H9 (cell line): ENCODE results near the gene AGMO. TPM values are rescaled to one million over a fixed set of nuclear protein-coding genes. Genes with fewer than 3 reads are reported as not detected.

Source experiments
- DNase-seq: peaks from one replicate; pipeline ENCODE4 v3.0.0-alpha.2; 2017
- H2AFZ ChIP-seq: one replicate; pipeline ENCODE4 v1.6.1; 2013; ENCODE audit warnings: mild to moderate bottlenecking, low read length, control low read depth, moderate library complexity
- H2AK5ac ChIP-seq: 2 replicates; pipeline ENCODE4 v1.6.1; 2013; ENCODE audit warnings: low read length, control low read depth, mixed read lengths; ENCODE audit not compliant: insufficient read length
- H2BK120ac ChIP-seq: one replicate; pipeline ENCODE4 v1.6.1; 2013; ENCODE audit warnings: low read depth, mild to moderate bottlenecking, low read length, control low read depth, inconsistent platforms; ENCODE audit not compliant: poor library complexity, severe bottlenecking
- H2BK12ac ChIP-seq: 2 replicates; pipeline ENCODE4 v1.6.1; 2013; ENCODE audit warnings: low read length, control low read depth, mixed read lengths, low read depth; ENCODE audit not compliant: insufficient read length
- H2BK15ac ChIP-seq: 2 replicates; pipeline ENCODE4 v1.6.1; 2013; ENCODE audit warnings: low read depth, low read length, control low read depth
- H2BK20ac ChIP-seq: one replicate; pipeline ENCODE4 v1.6.1; 2013; ENCODE audit warnings: low read depth, mild to moderate bottlenecking, low read length, control low read depth, inconsistent platforms; ENCODE audit not compliant: poor library complexity, severe bottlenecking
- H2BK5ac ChIP-seq: 2 replicates; pipeline ENCODE4 v1.6.1; 2013; ENCODE audit warnings: low read length, control low read depth, mixed read lengths; ENCODE audit not compliant: insufficient read length
- H3K14ac ChIP-seq: 2 replicates; pipeline ENCODE4 v1.6.1; 2013; ENCODE audit warnings: low read length, control low read depth; ENCODE audit not compliant: insufficient read depth
- H3K18ac ChIP-seq: 2 replicates; pipeline ENCODE4 v1.6.1; 2013; ENCODE audit warnings: low read depth, mild to moderate bottlenecking, mixed read lengths, low read length, control low read depth; ENCODE audit not compliant: insufficient read length
- H3K23ac ChIP-seq: 2 replicates; pipeline ENCODE4 v1.6.1; 2013; ENCODE audit warnings: low read length, control low read depth, mixed read lengths, low read depth; ENCODE audit not compliant: insufficient read length
- H3K23me2 ChIP-seq: 2 replicates; pipeline ENCODE4 v1.6.1; 2013; ENCODE audit warnings: low read depth, mild to moderate bottlenecking, mixed read lengths, low read length, control low read depth; ENCODE audit not compliant: insufficient read length, poor library complexity, severe bottlenecking
- H3K27ac ChIP-seq: 2 replicates; pipeline ENCODE4 v1.5.1; 2013; ENCODE audit warnings: low read length, control low read depth, mixed read lengths, low read depth; ENCODE audit not compliant: insufficient read length
- H3K27me3 ChIP-seq: 2 replicates; pipeline ENCODE4 v1.6.1; 2013; ENCODE audit warnings: low read length, control low read depth, inconsistent platforms; ENCODE audit not compliant: insufficient read depth
- H3K4ac ChIP-seq: 2 replicates; pipeline ENCODE4 v1.6.1; 2013; ENCODE audit warnings: low read depth, mild to moderate bottlenecking, control low read depth, inconsistent platforms, low read length, moderate library complexity
- H3K4me1 ChIP-seq: 2 replicates; pipeline ENCODE4 v1.6.1; 2013; ENCODE audit warnings: low read length, control low read depth, inconsistent platforms; ENCODE audit not compliant: insufficient read depth
- H3K4me2 ChIP-seq: 2 replicates; pipeline ENCODE4 v1.6.1; 2013; ENCODE audit warnings: low read length, control low read depth, mixed read lengths; ENCODE audit not compliant: insufficient read length, insufficient read depth
- H3K56ac ChIP-seq: 2 replicates; pipeline ENCODE4 v1.6.1; 2013; ENCODE audit warnings: low read depth, mild to moderate bottlenecking, mixed read lengths, low read length, control low read depth; ENCODE audit not compliant: insufficient read length
- H3K79me1 ChIP-seq: 2 replicates; pipeline ENCODE4 v1.6.1; 2013; ENCODE audit warnings: low read depth, mild to moderate bottlenecking, moderate library complexity, low read length, control low read depth, inconsistent platforms; ENCODE audit not compliant: insufficient read depth, poor library complexity, severe bottlenecking
- H3K79me2 ChIP-seq: 2 replicates; pipeline ENCODE4 v1.6.1; 2013; ENCODE audit warnings: low read length, control low read depth, inconsistent platforms; ENCODE audit not compliant: insufficient read depth
- H3K9ac ChIP-seq: 2 replicates; pipeline ENCODE4 v1.6.1; 2013; ENCODE audit warnings: low read length, control low read depth, mixed read lengths; ENCODE audit not compliant: insufficient read length; ENCODE audit errors: extremely low read depth
- H3K9me3 ChIP-seq: one replicate; pipeline ENCODE4 v1.6.1; 2013; ENCODE audit warnings: low read depth, low read length, inconsistent platforms; ENCODE audit not compliant: control insufficient read depth
- H3T11ph ChIP-seq: one replicate; pipeline ENCODE4 v1.6.1; 2013; ENCODE audit warnings: mild to moderate bottlenecking, low read length, control low read depth, inconsistent platforms
- H4K20me1 ChIP-seq: one replicate; pipeline ENCODE4 v1.6.1; 2013; ENCODE audit not compliant: control insufficient read depth, insufficient read length, insufficient read depth
- H4K5ac ChIP-seq: 2 replicates; pipeline ENCODE4 v1.6.1; 2013; ENCODE audit warnings: low read depth, mild to moderate bottlenecking, mixed read lengths, low read length, control low read depth; ENCODE audit not compliant: insufficient read length
- H4K8ac ChIP-seq: replicated peaks from 2 replicates; pipeline ENCODE4 v1.6.1; 2013; ENCODE audit warnings: low read length, control low read depth, mixed read lengths, low read depth; ENCODE audit not compliant: insufficient read length
- H4K91ac ChIP-seq: 2 replicates; pipeline ENCODE4 v1.6.1; 2013; ENCODE audit warnings: low read depth, mild to moderate bottlenecking, moderate library complexity, mixed read lengths, low read length, control low read depth; ENCODE audit not compliant: insufficient read length
- H3K27ac Mint-ChIP-seq, 3 experiments: 2 replicates in 2 of 3; 3 replicates in 1 of 3; pipeline ENCODE4 v1.8.0; 2020 to 2021; ENCODE audit warnings: mixed read lengths in 3 of 3, mild to moderate bottlenecking in 1 of 3, moderate library complexity in 1 of 3
- H3K27me3 Mint-ChIP-seq: 2 replicates; pipeline ENCODE4 v1.8.0; 2021; ENCODE audit warnings: low read depth, mild to moderate bottlenecking, moderate library complexity, mixed read lengths
- H3K36me3 Mint-ChIP-seq, 3 experiments: 2 replicates in 2 of 3; 3 replicates in 1 of 3; pipeline ENCODE4 v1.8.0; 2020 to 2021; ENCODE audit warnings: low read depth in 3 of 3, mixed read lengths in 3 of 3; ENCODE audit not compliant: insufficient read depth in 1 of 3
- H3K4me1 Mint-ChIP-seq, 2 experiments: 2 replicates each; pipeline ENCODE4 v1.8.0; 2020; ENCODE audit warnings: mixed read lengths in 2 of 2
- H3K4me3 Mint-ChIP-seq, 2 experiments: 2 replicates in 1 of 2; 3 replicates in 1 of 2; pipeline ENCODE4 v1.8.0; 2020 to 2021; ENCODE audit warnings: mild to moderate bottlenecking in 2 of 2, mixed read lengths in 2 of 2, moderate library complexity in 1 of 2
- H3K9me3 Mint-ChIP-seq, 2 experiments: 2 replicates in 1 of 2; 3 replicates in 1 of 2; pipeline ENCODE4 v1.8.0; 2020; ENCODE audit warnings: mild to moderate bottlenecking in 2 of 2, mixed read lengths in 2 of 2, moderate library complexity in 1 of 2
- CTCF ChIP-seq: fragments of 200-600 bp; sonication (generic); conservative IDR thresholded peaks from 3 replicates; pipeline ENCODE4 v1.8.0; 2021; ENCODE audit warnings: antibody characterized with exemption, mild to moderate bottlenecking
- WGBS: extraction: QIAGEN DNeasy Blood & Tissue Kit; methylation state at CpG from one replicate; pipeline ENCODE4 v1.1.7; 2013; ENCODE audit warnings: missing lambda C conversion rate, low lambda C conversion rate, mixed read lengths; ENCODE audit not compliant: insufficient read length; ENCODE audit errors: extremely low coverage; 5-methylcytosine and 5-hydroxymethylcytosine counted together
- total RNA-seq: library from RNA; stranded (reverse); gene quantifications from 2 replicates; pipeline ENCODE4 v1.2.1, GENCODE V29; 2021

AGMO gene
- total RNA-seq, 1 experiment from 2014 or later, result 0.70 TPM

GRCh38 chr7:15166620-15167019 lies 395.2 kb downstream of the AGMO start:
- Histone ChIP-seq H2AK5ac (no peak overlapping the region), H4K91ac (no peak overlapping the region), H3K4me2 (no peak overlapping the region), H3K79me2 (no peaks in the 10 kb centered on the region), H2BK15ac (no peak overlapping the region), H3K23ac (no peak overlapping the region), H2BK120ac (no peak overlapping the region), H3K18ac (no peak overlapping the region), H3K9me3 (no peaks in the 10 kb centered on the region), H2AFZ (no peak overlapping the region), H3K4ac (no peak overlapping the region), H3K79me1 (no peaks in the 10 kb centered on the region), H3K9ac (no peak overlapping the region), H4K8ac (no peak overlapping the region), H2BK20ac (no peak overlapping the region), H3K4me1 (no peaks in the 10 kb centered on the region), H2BK5ac (no peak overlapping the region), H2BK12ac (no peak overlapping the region), H3T11ph (no peak overlapping the region), H3K27me3 (no peaks in the 10 kb centered on the region), H3K27ac (no peak overlapping the region), H3K14ac (no peak overlapping the region), H4K20me1 (no peaks in the 10 kb centered on the region), H3K23me2 (no peaks in the 10 kb centered on the region), H4K5ac (no peak overlapping the region), H3K56ac (no peak overlapping the region)
- Mint-ChIP-seq H3K27me3 (no peaks in the 10 kb centered on the region), H3K9me3 (0 out of 5 replicates have a peak, but pooled peaks cover 0 to 3% of the 10 kb centered on the region in 2 experiments), H3K4me3 (no peak overlapping the region), H3K36me3 (peaks cover 0 to 6% (median 0%) of the 10 kb centered on the region in 3 experiments; a peak in 1 of 7 replicates), H3K4me1 (peaks cover 0 to 3% of the 10 kb centered on the region in 2 experiments; a peak in 1 of 4 replicates), H3K27ac (no peak overlapping the region)
- DNase-seq, result no peak
- no peak for TF ChIP-seq CTCF
- WGBS, result no CpG with 5 or more reads among the region's 1 CpG
